ENCODE data around the gene EXOC3L2. TPM values are rescaled to one million over a fixed set of nuclear protein-coding genes. Genes with fewer than 3 reads are reported as not detected.

EXOC3L2 gene
- total RNA-seq, 1 donor from 2014 or later = 9.0 TPM

Other genes starting within 250 kb of the EXOC3L2 start
- 12.2 TPM for gene RELB, start 243.9 kb downstream of the EXOC3L2 start, total RNA-seq
- 101 TPM for gene CLASRP, start 206.4 kb downstream of the EXOC3L2 start, total RNA-seq
- 2.3 TPM for gene ZNF296, start 168.9 kb downstream of the EXOC3L2 start, total RNA-seq
- 25.2 TPM for gene GEMIN7, start 166.1 kb downstream of the EXOC3L2 start, total RNA-seq
- gene PPP1R37, start 152.2 kb downstream of the EXOC3L2 start, total RNA-seq = 83.4 TPM
- gene NKPD1, start 84.4 kb downstream of the EXOC3L2 start, total RNA-seq = 0.52 TPM
- 26.8 TPM for gene TRAPPC6A, start 67.2 kb downstream of the EXOC3L2 start, total RNA-seq
- gene BLOC1S3, start 66.6 kb downstream of the EXOC3L2 start, total RNA-seq = 21.7 TPM
- gene MARK4, start 5.9 kb upstream of the EXOC3L2 start, total RNA-seq = 38.8 TPM
- gene CKM, start 77.5 kb upstream of the EXOC3L2 start, total RNA-seq = not detected
- gene KLC3, start 95.3 kb upstream of the EXOC3L2 start, total RNA-seq = 0.23 TPM
- 23.8 TPM for gene ERCC2, start 125.2 kb upstream of the EXOC3L2 start, total RNA-seq
- gene PPP1R13L, start 159.7 kb upstream of the EXOC3L2 start, total RNA-seq = 54.2 TPM
- gene POLR1G, start 161.2 kb upstream of the EXOC3L2 start, total RNA-seq = 4.9 TPM
- 57.0 TPM for gene ERCC1, start 178.5 kb upstream of the EXOC3L2 start, total RNA-seq
- gene FOSB, start 222.6 kb upstream of the EXOC3L2 start, total RNA-seq = 7.2 TPM

All from mucosa of gallbladder (tissue), 1 donor.